DMS79 (cell line): Measurements from ENCODE around the gene NEURL4.
A peak's percentile ranks its signal among the peaks of the same experiment; 100 is the strongest.

Source experiments
- DNase-seq: peaks from one replicate; lab custom pipeline; 2025; lab: John Stamatoyannopoulos, UW

The NEURL4 gene

DNA sequence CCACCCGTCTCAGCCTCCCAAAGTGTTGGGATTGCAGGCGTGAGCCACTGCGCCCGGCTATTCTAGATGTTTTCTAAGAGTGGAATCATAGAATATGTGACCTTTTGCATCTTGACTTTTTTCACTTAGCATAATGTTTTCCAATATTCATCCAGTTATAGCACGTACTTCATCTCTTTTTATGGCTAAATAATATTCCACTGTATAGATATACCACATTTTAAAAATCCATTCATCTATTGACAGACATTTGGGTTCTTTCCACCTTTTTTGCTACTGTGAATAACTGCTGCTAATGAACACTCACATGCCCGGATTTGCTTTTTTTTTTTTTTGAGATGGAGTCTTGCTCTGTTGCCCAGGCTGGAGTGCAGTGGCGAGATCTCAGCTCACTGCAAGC lies 25.0 kb downstream of the NEURL4 start:
- no peak for DNase-seq

DNA sequence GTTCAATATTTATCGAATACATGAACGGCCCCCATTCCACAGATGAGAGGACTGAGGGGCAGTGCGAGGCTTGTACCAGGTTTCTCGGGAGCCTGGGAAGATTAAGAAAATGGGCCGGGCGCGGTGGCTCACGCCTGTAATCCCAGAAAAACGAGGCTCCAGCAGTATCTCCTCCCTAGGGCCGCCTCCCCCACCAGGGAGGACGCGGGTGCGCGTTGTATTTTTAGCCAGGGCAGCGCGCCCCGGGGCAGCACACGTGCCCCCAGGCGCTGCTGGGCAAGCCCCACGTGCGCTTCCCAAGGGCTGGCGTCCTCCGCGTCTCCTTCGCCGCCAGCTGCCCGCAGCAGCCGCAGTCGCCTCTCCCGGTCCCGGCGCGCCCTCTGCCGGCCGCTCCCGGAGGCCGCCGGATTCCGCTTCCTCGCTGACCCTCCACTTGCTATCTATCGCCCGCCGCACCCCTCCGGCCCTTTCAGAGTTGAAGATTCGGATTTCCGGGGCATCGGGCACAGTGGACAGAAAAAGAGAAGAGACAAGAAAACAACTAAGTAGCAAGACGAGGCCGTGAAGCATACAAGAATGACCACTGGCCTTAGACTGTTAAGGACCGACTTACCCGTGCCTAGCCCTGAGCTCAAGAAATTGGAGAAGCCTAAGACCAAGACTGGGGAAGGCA lies 32.8 kb downstream of the NEURL4 start:
- peak; percentile 29 for DNase-seq

DNA sequence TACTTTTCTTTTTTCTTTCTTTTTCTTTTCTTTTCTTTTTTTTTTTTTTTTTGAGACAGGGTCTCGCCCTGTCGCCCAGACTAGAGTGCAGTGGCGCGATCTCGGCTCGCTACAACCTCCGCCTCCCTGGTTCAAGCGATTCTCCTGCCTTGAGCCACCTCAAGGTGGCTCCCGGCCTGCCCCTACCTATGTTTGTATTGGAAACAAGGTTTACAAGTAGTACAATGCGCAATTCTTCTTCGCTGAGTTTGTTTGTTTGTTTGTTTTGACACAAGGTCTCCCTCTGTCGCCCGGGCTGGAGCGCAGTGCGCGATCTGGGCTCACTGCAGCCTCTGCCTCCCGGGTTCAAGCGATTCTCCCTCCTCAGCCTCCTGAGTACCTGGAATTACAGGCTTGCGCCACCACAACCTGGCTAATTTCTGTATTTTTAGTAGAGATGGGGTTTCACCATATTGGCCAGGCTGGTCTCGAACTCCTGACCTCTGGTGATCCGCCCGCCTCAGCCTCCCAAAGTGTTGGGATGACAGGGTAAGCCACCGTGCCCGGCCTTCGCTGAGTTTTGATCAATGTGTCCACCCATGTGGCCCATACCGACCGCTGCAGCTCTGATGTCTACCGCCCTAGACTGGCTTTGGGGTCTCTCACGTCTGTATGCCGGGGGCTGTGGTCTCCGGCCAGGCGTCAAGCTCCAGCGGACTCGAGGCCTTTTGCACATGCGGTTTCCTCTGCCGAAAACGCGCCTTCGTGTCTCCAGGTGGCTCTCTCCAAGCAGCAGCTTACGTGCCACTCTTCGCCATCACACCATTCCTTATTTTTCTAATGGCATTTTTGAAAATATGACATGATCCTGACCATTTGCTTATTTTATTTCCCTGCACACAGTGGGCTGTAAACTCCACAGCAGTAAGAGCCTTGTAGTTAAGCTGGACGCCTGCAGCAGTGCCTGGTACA lies 33.6 kb downstream of the NEURL4 start:
- peak; percentile 32 for DNase-seq

DNA sequence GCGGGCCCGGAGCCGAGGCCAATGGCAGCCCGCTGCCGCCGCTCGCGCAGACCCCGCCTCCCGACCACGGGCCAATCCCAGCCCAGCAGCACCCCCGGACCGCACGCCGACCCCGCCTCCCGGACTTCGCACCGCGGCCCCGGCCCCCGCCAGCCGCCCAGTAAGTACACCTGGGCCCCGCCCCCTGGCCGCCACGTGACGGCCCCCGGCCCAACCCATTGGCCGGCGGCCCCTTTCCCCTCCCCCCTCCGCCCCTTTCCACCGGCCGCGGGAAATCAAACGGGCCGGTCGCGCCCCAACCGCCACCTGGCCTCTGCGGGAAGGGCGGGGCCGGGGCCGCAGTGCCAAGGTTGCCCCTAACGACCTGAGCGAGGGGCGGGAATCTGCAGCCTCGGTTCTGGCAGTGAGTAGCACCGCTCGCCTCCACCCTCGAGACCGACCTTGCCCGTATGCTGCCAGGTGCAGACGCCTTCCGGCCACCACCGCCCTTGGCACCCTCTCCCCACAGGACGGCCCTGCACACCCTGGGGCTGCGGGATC lies 34.5 kb downstream of the NEURL4 start, which contains the start of gene YBX2:
Gene YBX2, minus strand, starts transcription at position 26 of the 540 bp plus-strand sequence. CDS start 139 bp downstream, outside the sequence.
- DNase-seq, result peak; percentile 72

DNA sequence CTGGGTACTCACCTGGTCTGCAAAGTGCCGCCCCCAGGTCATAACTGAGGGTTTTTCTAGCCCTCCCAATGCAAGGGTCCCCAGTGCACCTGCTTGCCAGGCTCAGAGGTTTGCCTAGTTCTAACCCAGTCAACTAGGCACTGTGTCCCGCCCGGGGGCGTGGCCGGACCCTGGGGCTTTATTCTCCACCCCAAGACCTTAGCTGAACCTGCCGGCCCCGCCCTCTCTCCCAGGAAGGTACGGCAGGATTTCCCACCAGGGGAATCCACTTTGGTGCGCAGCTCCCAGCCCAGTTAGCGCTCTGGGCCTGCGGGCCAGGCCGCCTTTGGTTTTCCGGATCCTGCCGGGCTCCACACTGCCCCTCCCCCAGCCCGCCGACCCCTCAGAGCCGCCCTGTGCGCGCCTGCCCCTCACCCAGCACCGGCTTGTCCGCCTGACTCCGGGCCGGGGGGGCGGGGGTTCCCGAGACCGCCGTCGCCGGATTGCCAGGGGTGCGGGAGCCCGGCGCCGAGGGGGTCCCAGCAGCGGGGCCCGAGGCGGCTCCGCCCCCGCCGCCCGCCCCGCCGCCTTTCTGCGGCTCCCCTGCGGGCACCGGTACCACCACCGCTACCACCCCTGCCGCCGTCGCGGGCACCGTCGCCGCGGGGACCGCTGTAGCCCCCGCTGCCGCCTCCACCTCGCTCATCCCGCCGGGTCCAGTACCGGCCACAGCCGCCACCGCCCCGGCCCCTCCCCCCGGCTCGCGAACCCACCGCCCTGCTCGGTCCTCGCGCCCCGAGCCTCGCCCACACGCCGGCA lies 35.1 kb downstream of the NEURL4 start:
- DNase-seq, result no peak

DNA sequence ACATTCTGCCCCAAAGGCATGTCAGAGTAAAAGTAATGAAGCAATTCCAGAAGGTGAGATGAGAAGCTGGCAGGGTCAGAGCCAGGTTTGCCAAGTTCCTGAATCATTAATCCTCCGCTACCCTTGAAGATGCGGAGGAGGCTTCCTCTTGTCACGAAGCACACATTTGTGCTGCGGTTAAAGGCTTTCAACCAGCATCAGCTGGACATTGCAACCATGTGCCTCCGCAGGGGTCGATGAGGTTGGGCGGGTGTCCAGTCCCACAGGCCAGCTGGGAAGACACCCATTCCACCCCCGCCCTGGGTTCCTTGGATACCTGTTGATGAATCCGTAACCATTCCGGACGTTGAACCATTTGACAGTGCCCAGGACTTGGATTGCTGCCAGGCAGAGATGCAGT lies 36.0 kb downstream of the NEURL4 start:
- no peak for DNase-seq

DNA sequence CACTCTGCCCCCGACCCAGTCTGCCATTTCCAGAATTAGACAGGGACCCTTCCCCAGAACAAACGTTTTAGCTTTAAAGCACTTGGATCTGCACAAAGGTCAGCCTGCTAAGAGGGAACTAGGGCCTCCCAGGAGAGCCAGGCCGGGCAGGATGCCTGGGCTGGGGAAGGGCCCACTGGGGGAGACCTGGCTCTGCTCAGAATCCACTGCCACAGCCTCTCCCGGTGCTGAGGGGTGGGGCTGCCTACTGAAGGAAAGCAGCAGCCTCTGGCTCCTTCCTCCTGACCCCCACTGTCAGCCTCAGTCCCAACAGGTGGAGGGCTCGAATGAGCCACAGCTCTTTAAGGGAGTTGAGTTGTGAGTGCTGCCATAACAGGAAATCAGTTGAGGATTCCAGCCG lies 36.4 kb downstream of the NEURL4 start:
- DNase-seq, result no peak

DNA sequence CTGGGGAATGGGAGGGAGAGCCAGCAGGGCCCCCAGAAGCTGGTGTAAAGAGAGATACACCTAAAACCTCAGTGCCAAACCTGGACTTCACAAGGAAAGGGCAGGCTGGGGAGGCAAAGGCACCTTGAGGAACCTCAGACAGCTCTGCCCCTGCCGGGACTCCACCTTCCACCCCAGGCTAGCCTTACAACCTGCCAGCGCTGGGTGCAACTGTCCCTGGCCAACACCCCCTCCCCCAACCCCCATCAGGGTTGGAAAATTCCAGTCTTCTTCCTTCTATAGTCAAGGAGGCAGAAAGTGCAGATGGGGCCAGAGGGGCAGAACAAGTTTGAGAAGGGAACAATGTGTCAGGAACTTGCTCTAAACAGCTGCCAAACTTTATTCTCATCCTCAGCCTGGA lies 36.9 kb downstream of the NEURL4 start:
- DNase-seq, result no peak

DNA sequence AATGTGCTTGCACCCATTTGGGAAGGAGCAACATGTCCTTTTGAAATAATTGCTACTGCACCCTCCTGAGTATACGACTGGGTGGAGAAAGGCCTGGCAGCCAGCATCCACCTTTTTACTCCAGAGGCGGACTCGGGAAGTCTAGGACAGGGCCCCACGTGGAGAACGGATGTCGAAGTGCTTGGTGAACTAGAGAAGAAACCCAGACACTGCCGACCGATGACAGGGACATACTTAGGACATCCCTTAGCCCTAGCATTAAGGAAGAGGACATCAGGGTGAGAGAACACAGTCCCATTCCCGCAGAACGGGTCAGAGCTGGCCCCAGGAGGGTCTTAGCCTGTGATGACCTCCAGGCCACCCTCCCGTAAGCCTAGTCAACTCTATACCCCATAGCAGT lies 38.5 kb downstream of the NEURL4 start:
- no peak for DNase-seq

DNA sequence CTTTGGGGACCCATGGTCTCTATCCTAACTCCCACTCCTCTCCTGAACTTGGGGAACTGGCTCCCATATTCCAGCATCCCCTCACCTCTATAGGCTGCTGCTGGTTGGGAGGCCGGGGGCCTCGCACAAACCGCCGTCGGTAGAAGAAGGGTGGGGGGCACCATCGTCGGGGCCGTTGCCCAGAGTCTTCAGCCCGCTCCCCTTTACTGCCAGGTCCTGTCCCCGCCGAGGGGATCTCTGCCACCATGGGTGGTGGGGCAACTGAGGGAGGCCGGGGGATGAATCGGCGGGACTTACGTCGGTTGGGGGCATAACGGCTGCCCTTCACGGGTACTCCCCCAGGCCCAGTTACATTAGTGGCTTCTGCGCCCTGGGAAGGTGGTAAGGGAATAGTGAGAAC lies 39.0 kb downstream of the NEURL4 start:
- no peak for DNase-seq

DNA sequence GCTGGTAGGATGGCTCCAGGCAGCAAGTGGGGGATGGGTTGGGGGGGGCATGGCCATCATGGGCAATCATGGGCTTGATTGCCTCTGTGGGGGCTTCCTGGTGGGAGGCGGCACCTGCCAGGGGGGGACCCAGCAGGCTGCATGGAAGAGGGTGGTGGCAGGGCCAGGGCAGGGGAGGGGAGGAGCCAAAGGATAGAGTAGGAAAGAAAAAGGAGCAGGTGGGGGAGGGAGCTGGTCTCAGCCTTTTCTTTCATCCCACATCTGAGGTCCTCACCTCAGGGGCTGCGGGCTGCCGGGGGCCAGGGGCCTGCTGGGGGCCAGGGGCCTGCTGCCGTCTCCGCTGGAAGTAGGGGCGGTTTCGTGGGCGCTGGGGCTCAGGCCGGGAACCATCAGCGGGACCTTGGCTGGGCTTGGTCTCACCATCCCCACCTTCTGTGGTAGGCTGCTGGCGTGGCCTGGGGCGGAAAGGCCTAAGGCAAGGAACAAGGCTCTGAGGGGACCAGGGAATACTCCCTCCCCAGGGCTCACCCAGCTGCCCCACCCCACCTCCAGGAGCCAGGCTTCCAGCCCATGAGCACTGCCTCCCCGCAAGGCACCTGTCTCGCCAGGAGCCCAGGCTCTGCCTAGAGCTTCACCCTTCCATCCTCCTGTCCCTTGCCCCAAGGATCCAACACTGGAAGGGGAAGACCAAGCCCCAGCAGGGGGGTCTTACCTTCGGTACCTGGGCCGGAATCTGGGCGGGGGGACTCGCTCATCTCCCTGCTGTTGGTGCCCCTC lies 39.7 kb downstream of the NEURL4 start:
- DNase-seq, result no peak

DNA sequence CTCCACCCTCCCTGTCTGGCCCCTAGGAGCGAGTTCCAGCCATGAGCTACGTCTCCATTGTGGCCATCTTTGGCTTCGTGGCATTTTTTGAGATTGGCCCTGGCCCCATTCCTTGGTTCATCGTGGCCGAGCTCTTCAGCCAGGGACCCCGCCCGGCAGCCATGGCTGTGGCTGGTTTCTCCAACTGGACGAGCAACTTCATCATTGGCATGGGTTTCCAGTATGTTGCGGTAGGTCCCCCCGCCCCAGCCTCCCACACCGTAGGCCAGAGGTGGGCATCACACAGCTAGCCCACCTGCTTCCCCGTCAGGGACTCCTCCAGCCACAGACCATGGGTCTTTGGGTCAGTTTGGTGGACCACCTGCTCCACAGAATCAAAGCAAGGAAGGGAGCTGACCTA lies 43.5 kb downstream of the NEURL4 start:
- no peak for DNase-seq

DNA sequence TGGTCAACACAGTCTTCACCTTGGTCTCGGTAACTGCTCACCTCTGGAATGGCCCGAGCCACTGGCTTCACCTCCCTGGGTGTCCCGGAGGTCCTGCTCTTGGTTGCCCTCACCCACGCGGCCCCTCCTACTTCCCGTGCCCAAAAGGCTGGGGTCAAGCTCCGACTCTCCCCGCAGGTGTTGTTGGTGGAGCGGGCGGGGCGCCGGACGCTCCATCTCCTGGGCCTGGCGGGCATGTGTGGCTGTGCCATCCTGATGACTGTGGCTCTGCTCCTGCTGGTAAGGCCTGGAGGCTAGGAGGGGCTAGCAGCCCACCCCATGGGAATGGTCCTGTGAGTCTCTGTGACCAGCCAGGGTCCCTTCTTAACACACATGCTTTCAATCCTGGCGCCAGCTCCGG lies 44.2 kb downstream of the NEURL4 start:
- no peak for DNase-seq

DNA sequence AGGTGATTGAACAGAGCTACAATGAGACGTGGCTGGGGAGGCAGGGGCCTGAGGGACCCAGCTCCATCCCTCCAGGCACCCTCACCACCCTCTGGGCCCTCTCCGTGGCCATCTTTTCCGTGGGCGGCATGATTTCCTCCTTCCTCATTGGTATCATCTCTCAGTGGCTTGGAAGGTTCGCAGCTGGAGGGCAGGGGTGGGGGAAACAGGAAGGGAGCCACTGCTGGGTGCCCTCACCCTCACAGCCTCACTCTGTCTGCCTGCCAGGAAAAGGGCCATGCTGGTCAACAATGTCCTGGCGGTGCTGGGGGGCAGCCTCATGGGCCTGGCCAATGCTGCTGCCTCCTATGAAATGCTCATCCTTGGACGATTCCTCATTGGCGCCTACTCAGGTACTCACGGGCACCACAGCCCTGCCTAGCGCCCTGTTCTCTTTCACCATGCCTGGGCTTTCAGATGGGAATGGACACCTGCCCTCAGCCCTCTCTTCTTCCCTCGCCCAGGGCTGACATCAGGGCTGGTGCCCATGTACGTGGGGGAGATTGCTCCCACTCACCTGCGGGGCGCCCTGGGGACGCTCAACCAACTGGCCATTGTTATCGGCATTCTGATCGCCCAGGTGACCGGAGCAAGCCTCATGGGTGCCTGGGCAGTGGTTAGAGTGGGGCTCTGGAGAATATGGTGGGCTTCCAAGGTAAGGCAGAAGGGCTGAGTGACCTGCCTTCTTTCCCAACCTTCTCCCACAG lies 45.5 kb downstream of the NEURL4 start:
- no peak for DNase-seq

DNA sequence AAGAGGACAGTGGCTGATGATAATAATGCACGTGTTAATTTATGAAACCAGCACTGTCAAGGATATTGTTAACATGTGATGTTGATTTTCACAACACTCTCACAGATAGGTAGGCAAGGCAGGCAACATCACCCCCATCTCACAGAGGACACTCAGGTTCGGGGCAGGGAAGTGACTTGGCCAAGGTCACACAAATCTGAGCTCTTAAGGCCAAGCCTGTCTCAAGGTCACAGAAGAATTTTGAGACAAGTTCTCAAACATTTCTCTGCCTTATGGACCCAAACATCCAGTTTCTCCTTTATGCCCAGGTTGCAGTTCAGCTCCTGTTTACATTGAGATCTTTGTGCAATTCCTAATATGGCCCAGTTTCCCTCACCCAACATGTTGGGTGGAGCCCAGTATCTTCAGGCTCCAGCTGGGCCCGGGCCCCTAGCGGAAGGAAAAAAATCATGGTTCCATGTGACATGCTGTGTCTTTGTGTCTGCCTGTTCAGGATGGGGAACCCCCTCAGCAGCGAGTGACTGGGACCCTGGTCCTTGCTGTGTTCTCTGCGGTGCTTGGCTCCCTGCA lies 46.3 kb downstream of the NEURL4 start:
- DNase-seq, result no peak

DNA sequence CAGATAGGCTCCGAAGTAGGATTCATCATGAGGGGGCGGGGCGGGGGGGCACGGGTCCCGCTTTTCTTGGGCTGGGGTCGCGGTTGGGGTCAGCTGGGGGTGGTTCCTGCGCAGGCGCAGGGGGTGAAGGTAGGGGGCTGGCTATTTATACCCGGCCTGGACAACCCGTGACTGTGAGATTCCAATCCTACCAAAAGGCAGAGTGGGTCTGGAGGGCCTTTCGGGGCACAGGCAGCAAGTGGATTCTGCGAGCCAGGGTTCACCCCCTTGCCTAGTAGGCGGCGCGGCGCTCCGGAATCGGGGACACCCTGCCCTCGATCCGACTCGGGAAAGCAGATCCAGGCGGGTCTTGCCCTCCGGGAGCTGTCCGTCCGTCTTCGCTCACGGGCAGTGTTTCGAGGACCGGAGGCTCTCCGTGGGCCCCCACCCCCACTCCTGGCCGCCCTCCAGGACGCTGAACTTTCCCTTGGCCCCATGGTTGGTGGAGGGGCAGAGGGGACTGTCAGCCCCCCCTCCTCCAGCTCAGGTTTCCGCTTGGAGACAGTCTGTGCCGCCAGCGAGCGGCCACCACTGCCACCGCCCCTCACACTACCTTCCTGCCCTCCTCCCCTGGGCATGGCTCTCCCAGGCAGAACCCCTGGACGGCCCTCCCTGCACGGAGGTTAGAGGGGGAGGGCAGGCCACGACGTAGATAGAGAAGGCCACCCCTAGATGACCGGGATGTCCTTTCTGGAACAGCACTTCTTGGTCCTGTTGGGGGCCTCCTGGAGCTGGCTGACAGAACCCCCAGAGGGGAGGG lies 47.0 kb downstream of the NEURL4 start:
- no peak for DNase-seq

DNA sequence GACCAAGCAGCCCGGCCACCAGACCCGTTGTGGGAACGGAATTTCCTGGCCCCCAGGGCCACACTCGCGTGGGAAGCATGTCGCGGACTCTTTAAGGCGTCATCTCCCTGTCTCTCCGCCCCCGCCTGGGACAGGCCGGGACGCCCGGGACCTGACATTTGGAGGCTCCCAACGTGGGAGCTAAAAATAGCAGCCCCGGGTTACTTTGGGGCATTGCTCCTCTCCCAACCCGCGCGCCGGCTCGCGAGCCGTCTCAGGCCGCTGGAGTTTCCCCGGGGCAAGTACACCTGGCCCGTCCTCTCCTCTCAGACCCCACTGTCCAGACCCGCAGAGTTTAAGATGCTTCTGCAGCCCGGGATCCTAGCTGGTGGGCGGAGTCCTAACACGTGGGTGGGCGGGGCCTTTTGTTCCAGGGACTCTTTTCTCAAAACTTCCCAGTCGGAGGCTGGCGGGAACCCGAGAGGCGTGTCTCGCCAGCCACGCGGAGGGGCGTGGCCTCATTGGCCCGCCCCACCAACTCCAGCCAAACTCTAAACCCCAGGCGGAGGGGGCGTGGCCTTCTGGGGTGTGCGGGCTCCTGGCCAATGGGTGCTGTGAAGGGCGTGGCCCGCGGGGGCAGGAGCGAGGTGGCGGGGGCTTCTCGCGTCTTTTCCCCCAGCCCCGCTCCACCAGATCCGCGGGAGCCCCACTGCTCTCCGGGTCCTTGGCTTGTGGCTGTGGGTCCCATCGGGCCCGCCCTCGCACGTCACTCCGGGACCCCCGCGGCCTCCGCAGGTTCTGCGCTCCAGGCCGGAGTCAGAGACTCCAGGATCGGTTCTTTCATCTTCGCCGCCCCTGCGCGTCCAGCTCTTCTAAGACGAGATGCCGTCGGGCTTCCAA lies 47.8 kb downstream of the NEURL4 start, which contains the start of gene SLC2A4:
Gene SLC2A4, plus strand, starts transcription at position 645 of the 879 bp plus-strand sequence. Its CDS starts 217 bp downstream, at position 862.
- peak; percentile 58 for DNase-seq

DNA sequence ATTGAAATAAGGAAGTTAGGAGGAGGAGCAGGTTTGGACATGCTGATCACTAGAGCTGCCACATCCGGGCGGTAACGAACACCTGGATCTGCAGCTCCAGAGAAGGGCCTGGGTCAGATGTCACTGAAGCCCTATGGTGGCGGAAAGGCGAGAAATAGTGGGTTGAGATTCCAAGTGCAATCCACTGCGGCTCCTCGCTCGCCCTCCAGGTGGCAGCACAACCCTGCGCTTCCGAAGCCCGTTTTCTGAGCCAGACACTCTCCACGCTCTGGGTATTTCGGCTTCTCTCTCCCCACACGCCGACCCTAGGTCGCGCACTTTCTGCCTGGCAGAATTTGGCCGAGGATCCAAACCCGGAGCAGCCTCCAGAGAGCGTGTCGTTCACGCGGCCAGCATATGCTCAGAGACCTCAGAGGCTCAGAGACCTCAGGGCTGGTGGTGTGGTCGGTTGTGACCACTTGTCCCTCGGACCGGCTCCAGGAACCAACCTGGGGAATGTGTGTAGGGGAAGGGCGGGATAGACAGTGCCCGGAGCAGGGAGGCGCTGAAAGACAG lies 48.5 kb downstream of the NEURL4 start:
- DNase-seq, result peak; percentile 63
